GM19099 (cell line): ENCODE results near the gene METTL16.

Source experiments
- POLR2A ChIP-seq: IDR thresholded peaks from 3 replicates; pipeline ENCODE4 v1.6.1; 2011; ENCODE audit warnings: low read depth; ENCODE audit not compliant: insufficient read length; ENCODE audit errors: extremely low read depth

The METTL16 gene

DNA sequence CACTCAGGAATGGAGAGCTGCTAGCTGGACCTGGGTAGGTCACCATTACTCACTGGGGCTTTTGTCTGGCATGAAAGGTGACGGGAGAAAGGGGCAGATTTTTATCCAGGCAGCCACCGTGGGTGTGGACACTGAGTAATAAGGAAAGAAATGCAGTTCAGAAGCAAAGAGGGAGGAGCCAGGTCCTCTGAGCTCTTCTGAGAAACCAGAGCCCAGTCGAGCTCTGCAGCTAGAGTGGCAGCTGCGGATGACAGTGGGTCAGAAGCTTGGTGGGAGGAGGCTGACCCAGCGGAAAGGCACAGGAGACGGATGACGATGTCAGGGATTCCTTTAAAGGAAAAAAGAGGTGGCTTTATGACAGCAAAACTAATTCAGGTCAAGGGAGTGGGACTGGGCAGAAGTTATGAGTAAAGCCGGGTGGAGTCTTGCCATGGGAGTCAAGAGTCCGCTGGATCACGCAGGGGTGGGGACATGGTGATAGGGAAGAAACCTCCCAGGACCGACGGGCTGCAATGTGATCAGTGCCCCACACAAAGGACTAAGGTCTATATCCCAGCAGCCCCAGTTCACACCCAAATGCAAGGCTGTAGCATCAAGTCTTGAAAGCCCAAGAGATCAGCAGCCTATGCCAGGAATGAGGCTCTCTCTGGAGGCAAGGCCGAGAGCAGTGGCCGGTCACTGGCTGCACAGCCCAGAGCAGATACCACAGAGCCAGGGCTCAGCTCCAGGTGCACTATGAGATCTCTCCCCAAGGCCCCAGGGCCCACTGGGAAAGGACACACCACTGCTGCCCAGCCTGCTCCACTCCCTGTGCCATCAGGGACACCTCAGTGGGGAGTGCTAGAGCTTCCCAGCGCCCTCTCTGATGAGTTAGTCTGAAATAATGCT lies 104.5 kb downstream of the METTL16 start:
- no peak for TF ChIP-seq POLR2A

- TF ChIP-seq POLR2A = no peak
These were observed 105.3 kb downstream of the METTL16 start for GRCh38 chr17:2406271-2406902.

GRCh38 chr17:2405247-2405926 lies 106.3 kb downstream of the METTL16 start:
- TF ChIP-seq POLR2A = no peak

DNA sequence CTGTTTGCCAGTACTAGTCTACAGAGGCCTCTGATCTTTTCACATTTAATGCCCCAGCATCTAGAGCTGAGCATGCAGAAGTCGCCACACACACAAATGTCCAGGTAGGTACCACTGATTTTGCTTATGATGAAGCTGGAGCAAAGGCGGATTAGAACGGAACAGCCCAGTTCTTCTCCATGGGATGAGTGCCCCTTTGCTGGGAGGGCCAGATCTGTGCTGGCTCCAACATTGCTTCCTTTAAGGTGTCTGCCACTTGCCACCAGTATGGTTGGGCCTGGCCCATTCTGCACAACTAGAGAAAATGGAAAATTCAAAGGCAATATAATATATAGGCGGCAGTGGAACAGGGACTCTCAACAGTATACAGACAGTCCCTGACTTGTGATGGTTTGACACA lies 108.6 kb downstream of the METTL16 start:
- TF ChIP-seq POLR2A = no peak

DNA sequence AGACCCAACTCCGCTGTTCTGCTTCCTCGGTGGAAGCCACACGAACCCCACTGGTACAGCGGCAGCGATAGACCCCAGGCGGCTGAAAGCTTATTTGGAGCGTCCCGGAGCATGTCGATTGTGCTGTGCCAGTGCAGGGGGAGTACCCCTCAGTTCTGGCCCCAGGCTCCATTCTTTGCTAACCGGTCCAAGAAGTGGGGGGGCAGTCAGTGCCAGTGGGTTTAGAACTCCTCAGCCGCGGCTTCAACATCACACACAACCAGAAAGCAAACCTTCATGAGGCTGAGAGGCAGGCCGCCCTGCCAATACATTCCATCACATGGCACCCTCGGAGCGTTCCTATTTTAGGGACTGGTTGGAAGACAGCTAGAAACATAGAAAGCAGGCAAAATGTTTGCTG lies 109.1 kb downstream of the METTL16 start:
- no peak for TF ChIP-seq POLR2A

DNA sequence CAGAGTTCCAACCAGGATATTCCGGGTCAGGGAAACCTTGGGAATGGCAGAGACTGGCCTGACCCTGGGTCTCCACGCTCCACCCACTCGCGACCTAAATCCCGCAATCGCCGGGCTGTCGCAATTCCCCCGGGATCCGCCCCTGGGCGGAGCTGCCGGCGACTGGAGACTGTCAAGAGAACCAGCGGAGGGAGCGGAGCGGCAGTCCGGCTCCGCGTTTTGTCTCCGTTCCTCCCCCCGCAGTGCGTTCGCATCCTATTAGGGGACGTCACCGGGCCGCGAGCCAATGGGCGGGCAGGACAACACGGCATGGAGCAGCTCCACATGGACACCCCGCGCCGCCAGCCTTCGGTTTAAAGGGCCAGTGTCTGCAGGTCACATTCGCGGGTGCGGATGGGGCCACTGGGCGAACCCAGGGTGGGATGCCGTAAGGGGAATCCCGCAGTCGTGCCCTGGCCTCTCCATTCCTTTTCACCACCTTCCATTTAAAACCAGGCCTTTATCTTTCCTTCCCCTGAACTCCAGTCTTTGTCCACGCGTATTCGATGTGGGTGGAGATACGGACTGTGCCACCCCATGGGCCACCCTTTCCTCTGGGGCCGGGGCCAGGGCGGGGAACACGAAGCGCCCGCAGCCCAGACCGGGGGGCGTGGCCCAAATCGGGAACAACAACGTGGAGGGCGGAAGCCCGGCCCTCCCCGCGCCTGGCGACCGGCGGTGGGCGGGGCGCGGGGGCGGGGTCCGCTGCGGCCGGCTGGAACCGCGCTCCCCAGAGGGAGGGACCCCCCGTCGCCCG lies 110.1 kb downstream of the METTL16 start:
- peak; percentile 5 for TF ChIP-seq POLR2A

DNA sequence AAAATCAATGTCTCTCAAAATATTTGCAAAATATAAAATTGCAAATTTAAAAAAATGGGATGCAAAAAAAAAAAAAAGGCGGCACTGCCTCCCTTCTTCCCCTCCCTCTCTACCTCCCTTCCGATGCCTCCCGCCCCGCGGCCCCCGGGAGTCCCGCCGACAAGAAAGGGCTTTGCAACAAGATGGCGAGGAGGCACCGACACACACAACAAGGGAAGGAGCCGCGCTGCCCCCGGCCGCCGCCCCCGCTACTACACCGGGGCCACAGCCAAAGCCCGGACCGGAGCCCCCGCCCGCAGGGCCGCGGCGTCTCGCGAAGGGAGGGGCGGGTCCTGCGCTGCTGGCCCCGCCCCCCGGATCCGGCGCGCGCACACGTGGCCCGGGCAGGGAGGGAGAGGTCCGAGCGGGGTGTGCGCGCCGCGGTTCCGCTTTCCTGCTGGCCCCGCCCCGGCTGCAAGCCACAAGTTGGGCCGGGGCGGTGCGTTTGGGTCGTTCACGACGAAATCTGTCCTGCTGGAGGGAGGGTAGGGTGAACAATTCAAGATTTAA lies 110.7 kb downstream of the METTL16 start, which contains the start of gene MNT:
Gene MNT, minus strand, starts transcription at position 184 of the 549 bp plus-strand sequence. CDS start 348 bp downstream, outside the sequence.
- TF ChIP-seq POLR2A = peak; percentile 54

DNA sequence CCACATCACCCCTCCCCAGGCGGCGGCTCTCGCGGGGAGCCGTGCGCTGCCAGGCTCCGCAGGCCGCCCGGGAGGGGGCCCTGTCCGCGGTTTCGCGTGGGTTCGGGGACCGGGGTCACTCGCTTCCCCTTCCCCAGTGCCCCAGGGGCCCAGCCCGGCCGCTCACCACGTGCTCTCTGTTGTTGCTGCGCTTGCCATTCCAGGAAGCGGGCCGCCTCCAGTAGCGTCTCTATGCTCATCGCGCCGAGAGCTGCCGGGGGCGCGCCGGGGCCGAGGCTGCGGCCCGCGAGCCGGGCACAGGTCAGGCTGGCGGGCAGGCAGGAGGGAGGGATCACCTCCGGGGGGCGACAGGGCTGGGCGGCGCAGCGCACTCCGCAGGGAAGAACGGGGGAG lies 111.2 kb downstream of the METTL16 start:
- TF ChIP-seq POLR2A = no peak

DNA sequence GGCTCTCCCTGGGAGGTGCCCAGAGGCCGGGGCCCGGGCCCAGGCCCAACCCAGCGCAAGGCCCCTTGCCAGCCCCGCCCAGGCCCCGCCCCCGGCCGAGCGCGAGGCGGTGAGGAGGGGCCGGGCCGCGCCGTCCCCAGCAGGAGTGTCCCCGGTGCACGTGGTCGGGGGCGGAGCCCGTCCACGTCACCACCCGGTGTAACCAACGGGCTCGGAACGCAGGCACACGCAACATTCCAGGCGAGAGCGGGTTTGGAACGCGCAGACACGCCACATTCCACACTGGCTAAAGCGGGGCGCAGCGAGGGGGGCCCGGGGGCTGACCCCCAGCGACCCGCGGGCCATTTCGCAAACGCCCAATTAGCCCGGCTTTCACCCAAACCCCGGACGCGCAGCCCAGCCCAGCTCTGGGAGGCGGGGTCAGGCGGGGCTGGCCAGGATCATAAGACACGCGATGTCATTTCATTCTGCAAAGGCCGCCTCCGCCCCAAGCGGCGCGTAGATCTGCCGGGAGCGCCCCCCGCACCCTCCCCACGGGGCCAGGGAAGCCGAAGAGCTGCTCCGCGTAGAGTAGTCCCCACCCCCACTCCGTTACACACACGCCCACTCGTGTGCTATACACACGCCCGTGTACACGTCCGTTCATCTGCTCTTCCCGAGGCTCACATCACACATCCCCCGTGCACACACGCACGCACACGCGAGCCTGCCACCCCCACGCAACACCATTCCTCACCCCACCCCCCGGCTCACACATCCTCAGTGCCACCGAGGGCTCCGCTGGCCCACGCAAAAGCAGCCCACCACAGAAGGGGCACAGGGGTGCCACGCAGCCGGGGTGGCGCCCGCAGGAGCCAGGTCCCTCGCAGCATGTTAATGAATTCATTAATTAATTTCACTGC lies 111.9 kb downstream of the METTL16 start:
- peak; percentile 69 for TF ChIP-seq POLR2A

DNA sequence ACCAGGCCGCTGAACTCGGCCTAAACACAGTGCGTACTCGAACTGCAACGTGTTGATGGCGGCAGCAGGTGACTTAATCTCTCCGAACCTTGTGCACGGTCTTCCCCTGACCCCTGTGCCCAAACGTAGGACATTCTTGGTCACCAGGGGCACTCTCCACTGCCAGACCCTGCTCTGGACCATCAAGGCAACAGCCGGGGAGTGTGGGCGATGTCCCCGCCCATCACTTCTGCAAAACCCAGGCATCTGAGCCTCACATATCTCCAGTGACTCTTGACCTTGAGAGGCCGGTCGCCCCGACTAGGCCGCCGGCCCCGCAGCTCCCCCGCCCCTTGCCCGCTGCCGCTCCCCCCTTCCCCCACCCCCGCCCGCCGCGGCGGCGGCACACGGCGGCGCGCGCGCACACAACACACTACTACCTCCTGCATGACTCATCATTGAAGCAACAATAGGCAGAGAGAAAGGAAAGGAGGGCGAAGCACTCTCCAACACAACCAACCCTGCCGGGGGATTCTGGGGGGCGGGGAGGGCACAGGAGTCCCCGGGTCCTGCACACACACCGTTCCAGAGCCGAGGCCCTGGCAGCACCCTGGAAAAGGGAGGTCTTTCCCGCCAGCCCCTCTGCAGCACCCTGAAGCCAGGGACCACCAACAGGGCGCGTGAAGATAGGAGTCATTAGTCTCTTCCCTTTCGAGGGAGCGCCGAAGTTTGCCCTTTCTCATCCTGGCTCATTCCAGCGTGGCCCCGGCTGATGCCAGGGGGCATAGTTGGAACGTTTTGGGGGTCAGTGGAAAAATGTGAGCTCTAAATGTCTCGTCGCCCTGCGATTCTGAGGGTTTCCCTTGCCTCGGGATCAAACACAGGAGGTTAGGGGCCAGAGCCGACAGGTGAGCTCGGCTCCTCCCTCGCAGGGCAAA lies 112.8 kb downstream of the METTL16 start:
- TF ChIP-seq POLR2A = no peak

- no peak for TF ChIP-seq POLR2A
These were observed 113.5 kb downstream of the METTL16 start for GRCh38 chr17:2398182-2398581.
